GM19372 (cell line): Measurements from ENCODE around the gene TRIOBP.
"Not testable (repeated sequence)": the region's sequence is repeated elsewhere in the genome, so short reads cannot be mapped to it uniquely, and the experiment has no call there.

ENCODE experiments used
- ATAC-seq: cut with Tn5 transposase; IDR thresholded peaks from one replicate; pipeline ENCODE4 v1.9.1; 2021; ENCODE audit warnings: mild to moderate bottlenecking, low read depth, moderate library complexity; ENCODE audit not compliant: unreplicated experiment

The TRIOBP gene

DNA sequence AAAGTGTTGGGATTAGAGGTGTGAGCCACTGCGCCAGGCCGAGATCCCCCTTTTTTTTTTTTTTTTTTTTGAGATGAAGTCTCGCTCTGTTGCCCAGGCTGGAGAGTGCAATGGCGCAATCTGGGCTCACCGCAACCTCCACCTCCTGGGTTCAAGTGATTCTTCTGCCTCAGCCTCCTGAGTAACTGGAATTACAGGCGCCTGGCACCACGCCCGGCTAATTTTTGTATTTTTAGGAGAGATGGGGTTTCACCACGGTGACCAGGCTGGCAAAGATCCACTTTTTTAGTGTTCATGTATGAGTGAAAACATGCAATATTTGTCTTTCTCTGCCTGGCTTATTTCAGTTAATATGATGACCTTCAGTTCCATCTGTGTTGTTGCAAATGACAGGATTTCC lies 103.1 kb downstream of the TRIOBP start:
- ATAC-seq: not testable (repeated sequence)

DNA sequence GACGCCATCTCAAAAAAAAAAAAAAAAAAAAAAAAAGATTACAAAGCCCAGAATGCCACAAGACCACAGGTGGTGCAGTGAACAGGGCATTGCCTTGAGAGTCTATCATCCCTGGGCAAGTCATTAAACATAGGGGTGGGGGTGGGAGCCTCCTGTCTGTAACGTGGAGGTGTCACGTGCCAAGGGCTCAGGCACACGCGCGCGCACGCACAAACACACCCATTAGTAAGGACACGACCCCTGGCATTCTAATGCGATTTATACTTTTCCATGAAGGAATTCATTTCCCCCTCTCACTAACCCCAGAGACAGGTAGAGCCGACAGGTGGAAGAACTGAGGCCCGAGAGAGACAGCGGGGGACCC lies 105.1 kb downstream of the TRIOBP start:
- ATAC-seq: no peak

DNA sequence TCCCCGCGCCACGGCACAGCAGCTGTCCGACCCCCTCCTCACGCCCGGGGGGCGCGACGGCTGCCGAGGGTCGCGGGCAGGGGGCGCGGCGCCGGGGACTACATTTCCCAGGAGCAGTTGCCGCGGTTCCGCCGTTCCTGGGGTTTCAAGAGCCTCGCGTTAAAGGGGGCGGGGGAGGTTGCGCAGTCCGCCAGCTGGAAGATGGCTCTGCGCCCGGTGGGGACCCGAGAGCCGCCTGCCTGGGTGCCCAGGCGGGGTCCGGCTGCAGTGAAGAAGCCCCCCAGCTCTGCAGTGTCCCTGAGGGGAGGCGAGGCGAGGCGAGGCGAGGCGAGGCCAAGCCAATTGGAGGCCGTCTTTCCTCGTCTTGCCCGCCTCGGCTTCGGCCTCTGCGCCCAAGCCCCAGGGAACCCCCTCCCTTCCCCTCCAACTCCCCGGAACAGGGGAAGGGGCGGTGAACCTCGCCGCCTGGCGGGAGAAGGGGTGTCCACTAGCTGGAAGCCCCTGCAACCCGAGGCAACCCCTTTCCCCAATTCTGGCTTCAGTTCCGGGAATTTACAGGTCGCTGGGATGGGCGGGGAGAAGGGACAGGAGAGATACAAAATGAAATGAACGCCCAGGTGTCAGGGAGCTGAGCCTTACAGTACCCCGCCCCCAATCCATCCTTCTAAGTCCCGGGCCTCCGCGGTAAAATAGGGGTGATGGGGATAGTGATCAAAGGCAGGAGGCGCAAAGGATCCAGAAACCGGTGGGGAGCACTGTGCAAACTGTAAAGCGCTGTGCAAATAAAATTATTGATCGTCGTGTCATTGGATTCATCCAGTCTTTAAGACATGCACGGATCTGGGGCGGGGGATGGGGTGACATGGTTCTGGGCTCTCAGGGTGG lies 105.7 kb downstream of the TRIOBP start:
- ATAC-seq: no peak

DNA sequence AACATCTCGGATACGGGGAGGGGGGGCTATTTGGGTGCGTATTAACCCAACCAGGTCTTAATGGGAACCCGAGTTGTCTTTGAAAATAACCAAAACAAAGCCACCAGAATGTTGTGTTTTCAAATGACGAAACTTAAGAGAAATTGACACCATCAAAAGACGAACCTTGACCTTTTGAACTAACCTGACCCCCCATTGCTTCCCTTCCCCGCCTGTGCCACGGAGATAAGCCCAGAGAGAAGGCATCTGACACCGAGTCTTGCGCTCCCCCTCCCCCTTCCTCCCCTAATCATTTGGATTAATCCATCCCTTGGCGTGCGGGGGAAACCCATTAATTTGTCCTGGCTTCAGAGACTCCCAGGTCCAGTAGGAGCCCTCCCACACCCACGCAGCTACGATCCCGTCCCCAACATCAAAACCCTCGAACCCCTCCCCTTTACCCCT lies 106.4 kb downstream of the TRIOBP start:
- ATAC-seq: no peak

DNA sequence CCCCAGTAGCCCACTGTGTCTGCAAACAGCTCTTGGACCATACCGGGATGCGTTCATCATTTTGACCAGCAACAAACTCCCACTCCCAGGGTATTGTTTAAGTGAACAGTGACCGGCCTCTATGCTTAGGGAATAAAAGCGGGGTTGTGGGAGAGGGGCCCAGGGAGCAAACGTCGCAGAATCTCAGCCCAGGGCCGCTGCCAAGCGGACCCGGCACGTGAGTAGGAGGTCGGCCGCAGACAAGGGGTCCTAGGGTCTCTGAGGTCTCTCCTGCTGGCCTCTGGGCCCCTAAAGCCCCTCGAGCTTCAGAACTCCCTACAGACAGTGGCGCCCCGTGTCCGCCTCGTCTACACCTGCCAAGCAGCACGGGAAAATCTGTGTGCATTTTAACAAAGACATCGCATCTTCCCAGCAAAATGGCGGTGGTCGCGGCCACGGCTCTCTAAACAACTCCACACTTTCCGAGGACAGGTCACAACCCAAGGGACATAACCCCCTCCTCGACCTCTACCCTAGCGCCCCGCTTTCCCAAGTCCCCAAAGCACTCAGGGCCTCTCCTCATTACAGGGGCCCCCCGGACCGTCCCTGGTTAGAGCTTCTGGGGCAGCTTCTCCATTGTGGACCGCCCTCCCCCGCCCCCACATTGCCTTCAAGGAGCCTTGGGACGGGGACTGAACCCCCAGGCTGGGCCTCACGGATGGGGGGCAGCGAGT lies 106.9 kb downstream of the TRIOBP start:
- ATAC-seq: no peak

DNA sequence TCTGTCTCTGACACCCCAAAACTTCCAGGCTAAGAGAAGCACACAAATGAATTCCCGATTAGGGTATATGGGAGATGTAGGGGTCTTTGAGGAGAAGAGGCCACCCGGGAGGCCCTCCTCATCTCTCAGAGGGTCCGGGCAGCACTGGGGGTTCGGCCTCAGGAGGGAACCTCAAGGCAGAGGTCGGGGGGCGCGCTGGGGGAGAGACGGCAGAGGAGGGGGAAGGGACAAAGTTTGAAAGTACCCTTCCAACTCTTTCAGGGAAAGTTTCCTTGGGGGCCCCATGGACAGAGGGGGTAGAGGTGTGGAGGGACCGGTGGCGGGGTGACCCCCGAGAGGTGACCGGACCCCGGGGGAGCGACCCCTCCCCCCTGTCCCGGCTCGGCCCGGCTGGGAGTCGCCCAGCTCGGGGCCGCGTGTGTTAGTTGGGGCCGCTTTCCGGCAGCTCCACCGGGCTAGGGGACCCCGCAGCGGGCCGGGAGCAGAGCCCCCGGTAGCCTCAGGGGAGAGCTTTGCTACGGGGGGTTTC lies 107.6 kb downstream of the TRIOBP start:
- no peak for ATAC-seq

DNA sequence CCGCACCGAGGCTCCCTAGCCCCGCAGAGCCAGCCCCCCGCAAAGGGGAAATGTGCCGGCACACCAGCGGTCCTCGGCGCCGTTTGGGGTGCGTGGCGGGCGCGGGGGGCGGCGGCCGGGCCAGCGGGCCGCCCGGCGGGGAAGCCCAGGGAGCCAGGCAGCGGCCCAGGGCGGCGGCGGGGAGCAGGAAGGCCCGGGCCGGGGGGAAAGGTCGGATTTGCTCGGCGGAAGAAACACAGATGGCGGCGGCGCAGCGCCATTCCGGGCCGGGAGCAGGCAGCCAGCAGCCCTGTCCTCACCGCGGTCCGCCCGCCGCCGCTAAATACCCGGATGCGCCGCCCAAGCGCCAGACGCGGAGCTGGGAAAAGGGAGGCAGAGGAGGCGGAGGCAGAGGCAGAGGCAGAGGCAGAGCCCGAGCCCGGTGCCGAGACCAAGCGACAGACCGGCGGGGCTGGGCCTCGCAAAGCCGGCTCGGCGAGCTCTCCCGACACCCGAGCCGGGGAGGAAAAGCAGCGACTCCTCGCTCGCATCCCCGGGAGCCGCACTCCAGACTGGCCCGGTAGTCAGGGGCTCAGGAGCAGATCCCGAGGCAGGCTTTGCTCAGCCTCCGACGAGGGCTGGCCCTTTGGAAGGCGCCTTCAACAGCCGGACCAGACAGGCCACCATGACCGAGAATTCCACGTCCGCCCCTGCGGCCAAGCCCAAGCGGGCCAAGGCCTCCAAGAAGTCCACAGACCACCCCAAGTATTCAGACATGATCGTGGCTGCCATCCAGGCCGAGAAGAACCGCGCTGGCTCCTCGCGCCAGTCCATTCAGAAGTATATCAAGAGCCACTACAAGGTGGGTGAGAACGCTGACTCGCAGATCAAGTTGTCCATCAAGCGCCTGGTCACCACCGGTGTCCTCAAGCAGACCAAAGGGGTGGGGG lies 108.3 kb downstream of the TRIOBP start:
- ATAC-seq: no peak

DNA sequence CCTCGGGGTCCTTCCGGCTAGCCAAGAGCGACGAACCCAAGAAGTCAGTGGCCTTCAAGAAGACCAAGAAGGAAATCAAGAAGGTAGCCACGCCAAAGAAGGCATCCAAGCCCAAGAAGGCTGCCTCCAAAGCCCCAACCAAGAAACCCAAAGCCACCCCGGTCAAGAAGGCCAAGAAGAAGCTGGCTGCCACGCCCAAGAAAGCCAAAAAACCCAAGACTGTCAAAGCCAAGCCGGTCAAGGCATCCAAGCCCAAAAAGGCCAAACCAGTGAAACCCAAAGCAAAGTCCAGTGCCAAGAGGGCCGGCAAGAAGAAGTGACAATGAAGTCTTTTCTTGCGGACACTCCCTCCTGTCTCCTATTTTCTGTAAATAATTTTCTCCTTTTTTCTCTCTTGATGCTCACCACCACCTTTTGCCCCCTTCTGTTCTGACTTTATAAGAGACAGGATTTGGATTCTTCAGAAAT lies 109.0 kb downstream of the TRIOBP start:
- no peak for ATAC-seq

DNA sequence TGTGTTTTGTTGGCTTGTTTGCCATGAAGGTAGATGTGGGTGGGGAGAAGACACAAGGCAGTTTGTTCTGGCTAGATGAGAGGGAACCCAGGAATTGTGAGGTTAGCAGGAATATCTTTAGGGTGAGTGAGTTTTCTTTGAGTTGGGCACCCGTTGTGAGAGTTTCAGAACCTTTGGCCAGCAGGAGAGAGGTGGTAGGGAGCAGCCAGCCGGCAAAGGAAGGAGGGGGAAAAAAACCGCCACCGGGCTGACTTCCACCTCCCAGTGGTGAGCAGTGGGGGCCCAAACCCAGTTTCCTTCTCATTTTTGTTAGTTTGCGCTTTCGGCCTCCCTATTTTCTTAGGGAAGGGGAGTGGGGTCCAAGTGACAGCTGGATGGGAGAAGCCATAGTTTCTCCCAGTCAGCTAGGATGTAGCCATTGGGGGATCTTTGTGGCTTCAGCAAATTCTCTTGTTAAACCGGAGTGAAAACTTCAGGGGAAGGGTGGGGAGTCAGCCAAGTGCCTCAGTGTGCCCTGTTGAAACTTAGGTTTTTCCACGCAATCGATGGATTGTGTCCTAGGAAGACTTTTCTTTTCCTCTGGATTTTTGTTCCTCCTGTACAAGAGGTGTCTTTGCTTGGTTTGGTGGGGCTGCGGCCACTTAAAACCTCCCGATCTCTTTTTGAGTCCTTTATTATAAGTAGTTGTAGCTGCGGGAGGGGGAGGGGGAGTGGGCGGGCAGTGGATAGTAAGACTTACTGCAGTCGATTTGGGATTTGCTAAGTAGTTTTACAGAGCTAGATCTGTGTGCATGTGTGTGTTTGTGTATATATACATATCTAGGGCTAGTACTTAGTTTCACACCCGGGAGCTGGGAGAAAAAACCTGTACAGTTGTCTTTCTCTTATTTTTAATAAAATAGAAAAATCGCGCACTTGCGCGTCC lies 109.8 kb downstream of the TRIOBP start:
- no peak for ATAC-seq

DNA sequence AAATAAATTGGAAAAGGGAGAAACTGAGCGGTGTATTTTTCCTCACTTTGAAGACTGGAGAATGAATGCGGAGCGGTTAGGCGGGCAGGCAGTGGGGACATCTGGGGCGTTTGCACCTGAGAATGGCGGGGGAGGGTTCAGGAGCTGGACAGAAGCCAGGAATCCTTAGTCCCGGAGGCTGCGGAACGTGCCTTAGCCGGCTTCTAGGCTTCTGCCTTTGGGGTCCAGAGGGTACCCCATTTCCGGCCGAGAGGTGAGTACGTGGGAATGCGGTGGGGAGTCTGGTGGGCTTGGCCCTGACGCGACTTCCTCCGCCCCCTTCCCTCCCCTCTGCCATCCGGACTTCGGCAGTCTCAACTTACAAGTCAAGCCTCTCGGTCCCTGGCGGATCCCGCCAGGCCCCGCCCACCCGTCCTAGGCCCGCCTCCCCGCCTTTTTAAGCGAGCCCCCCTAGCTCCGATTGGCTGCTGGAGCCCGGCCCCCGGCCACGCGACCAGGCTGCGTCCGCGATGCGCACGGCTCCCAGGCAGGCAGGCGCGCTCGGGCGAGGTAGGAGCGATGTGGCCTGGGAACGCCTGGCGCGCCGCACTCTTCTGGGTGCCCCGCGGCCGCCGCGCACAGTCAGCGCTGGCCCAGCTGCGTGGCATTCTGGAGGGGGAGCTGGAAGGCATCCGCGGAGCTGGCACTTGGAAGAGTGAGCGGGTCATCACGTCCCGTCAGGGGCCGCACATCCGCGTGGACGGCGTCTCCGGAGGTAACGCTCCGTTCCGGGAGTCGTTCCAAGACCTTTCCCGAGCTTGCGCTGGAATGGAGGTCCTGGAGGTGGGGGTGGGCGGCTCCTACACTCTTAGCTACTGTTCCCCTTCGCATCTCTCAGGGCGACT lies 110.8 kb downstream of the TRIOBP start, which contains the start of gene GCAT:
Gene GCAT, plus strand, starts transcription at position 525 of the 884 bp plus-strand sequence. Its CDS starts 34 bp downstream, at position 559.
- peak; percentile 86 for ATAC-seq

DNA sequence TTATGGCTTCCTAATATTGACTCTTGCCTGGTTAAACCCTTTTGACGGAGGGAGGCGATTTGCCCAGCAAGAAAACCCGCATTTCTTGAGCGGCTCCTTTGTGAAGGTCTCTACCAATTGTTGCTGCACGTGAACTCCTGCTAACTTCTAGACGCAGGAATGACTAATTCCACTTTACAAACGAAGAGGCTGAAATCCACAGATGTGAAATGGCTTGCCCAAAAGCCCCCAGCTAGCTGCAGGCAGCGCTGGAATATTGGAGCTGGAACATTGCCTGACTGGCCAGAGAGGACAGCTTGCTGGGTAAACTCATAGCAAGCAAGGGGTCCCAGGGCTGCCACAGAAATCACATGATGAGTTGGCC lies 111.4 kb downstream of the TRIOBP start:
- ATAC-seq: no peak

DNA sequence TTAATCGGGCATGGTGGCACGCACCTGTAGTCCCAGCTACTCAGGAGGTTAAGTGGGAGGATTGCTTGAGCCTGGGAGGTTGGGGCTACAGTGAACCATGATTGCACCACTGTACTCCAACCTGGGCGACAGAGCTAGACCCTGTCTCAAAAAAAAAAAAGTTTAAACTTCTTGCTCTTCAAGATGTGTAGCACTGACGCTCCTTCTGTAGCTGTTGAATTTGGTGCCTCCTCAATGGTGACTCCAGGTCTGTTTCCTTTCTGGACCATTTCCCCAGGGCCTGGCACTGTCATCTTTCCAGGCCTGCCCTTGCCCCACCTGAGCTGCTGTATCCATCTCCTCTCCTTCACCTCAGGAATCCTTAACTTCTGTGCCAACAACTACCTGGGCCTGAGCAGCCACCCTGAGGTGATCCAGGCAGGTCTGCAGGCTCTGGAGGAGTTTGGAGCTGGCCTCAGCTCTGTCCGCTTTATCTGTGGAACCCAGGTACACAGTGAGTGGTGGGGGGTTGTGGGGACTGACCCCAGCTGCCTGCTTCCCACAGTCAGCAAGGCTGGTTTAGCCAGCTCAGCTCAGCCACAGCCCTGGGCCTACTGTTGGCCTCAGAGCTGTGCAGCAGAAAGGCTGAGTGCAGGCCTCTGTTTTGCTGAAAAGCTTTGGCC lies 113.0 kb downstream of the TRIOBP start:
- no peak for ATAC-seq

DNA sequence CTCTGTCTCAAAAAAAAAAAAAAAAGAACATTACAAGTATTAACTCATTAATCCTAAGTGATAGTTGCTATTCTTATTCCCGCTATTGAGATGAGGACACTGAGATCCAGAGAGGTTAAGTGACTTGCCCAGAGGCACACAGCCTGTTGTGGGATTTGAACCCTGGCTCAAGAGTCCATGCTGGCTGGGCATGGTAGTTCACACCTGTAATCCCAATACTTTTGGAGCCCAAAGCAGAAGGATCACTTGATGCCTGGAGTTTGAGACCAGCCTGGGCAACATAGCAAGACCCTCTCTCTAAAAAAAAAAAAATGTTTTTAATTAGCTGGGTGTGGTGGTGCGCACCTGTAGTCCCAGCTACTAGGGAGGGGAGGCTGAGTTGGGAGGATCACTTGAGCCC lies 115.0 kb downstream of the TRIOBP start:
- ATAC-seq: no peak

DNA sequence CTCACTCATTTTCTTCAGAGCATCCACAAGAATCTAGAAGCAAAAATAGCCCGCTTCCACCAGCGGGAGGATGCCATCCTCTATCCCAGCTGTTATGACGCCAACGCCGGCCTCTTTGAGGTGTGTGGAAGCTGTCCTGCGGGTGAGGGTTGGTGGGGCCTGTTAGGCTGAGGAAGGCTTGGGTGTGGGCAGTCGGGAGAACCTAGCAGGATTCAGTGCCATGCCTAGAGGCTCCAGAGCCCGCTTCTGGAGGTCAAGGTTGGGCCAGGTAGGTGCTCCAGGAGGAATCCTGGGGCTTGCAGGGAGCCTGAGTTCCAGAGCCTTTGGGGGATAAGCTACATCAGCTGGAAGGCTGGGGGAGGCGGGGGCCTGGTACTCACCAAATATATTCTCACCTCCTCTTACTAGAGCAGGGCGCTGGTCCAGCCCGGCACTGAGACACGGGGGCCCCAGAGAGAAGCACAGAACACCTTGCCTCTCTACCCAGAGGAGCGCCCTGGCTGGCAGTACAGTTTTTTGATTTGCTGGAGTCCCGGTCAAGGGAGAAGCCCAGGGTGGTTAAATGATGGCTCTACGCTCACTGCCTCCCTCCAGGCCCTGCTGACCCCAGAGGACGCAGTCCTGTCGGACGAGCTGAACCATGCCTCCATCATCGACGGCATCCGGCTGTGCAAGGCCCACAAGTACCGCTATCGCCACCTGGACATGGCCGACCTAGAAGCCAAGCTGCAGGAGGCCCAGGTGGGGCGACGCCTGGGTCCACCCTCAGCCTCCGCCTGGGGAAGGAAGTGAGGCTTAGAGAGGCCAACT lies 116.2 kb downstream of the TRIOBP start:
- ATAC-seq: no peak

DNA sequence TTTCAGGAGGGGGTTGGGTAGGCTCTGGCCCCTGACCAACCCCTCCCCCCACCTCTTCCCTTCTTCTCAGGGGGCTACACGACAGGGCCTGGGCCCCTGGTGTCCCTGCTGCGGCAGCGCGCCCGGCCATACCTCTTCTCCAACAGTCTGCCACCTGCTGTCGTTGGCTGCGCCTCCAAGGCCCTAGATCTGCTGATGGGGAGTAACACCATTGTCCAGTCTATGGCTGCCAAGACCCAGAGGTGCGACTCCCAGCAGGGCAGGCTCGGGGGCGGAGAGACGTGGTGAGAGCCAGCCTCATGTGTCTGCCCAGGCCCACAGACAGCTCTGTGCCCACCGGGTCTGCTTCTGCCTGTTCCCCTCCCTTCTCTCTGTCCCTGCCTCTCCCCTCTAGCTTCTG lies 118.7 kb downstream of the TRIOBP start:
- ATAC-seq: no peak

DNA sequence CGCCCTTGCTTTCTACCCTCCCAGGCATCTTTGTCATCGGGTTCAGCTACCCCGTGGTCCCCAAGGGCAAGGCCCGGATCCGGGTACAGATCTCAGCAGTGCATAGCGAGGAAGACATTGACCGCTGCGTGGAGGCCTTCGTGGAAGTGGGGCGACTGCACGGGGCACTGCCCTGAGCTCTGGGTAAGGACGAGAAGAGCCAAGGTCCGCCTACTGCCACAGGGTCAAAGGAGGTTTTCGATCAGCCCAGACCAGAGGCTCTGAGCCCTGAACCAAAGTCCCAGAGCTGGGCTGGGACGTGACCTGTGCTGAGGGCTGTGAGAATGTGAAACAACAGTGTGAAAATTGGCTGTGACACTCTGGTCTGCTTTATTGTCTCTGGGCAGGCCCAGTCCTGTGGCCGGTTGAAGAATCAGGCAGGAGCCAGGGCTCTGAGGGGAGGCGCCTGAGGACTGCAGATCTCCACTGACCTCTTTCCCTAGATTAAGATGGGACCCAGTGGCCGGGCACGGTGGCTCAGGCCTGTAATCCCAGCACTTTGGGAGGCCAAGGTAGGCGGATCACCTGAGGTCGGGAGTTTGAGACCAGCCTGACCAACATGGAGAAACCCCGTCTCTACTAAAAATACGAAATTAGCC lies 119.8 kb downstream of the TRIOBP start:
- no peak for ATAC-seq
